ENCODE results near the gene CCT3. TPM values are rescaled to one million over a fixed set of nuclear protein-coding genes. Genes with fewer than 3 reads are reported as not detected.

Gene CCT3
- total RNA-seq, 1 experiment from 2014 or later, result 619 TPM

GRCh38 chr1:156291226-156292061 is 46.6 kb downstream of the CCT3 start:
- no TSS peak for BruUV-seq (replicated peaks)
- TF ChIP-seq ZNF274 (IDR thresholded peaks at IDR 0.05; ENCODE audit: low read depth, low read length) (no peak), SP1 (IDR thresholded peaks at IDR 0.05; ENCODE audit: low read depth) (no peak), RAD21 (IDR thresholded peaks at IDR 0.05; ENCODE audit: low read depth) (no peak), JUND (IDR thresholded peaks at IDR 0.05) (no peak), ELF1 (IDR thresholded peaks at IDR 0.05; ENCODE audit: borderline replicate concordance, low read depth) (no peak), EGR1 (IDR thresholded peaks at IDR 0.05; ENCODE audit: low read depth) (no peak), SRF (IDR thresholded peaks at IDR 0.05; ENCODE audit: low read depth) (no peak), CBX3 (IDR thresholded peaks at IDR 0.05; ENCODE audit: low read depth) (no peak), YY1 (IDR thresholded peaks at IDR 0.05; ENCODE audit: extremely low read depth, insufficient replicate concordance, low read depth, low read length) (no peak), EZH2 (IDR thresholded peaks at IDR 0.05) (no peak), REST (IDR thresholded peaks at IDR 0.05; ENCODE audit: low read depth) (no peak), CTCF (IDR thresholded peaks at IDR 0.05 in 2 of 3, conservative IDR thresholded peaks at IDR 0.05 in 1 of 3; ENCODE audit: borderline replicate concordance in 1 of 3, insufficient read depth in 1 of 3, low read depth in 2 of 3, low read length in 2 of 3) (no peak), CEBPB (IDR thresholded peaks at IDR 0.05; ENCODE audit: low read depth) (no peak), POLR2A (IDR thresholded peaks at IDR 0.05; ENCODE audit: borderline replicate concordance, extremely low read depth, insufficient read depth, insufficient read length) (no peak), SIN3A (IDR thresholded peaks at IDR 0.05; ENCODE audit: low read depth) (no peak), POLR2AphosphoS5 (IDR thresholded peaks at IDR 0.05; ENCODE audit: low read depth, low read length) (no peak), EZH2phosphoT487 (IDR thresholded peaks at IDR 0.05; ENCODE audit: borderline replicate concordance) (no peak), FOSL1 (IDR thresholded peaks at IDR 0.05; ENCODE audit: low read depth) (no peak), MAX (IDR thresholded peaks at IDR 0.05) (no peak)
- TF ChIP-seq, protein P1, sequence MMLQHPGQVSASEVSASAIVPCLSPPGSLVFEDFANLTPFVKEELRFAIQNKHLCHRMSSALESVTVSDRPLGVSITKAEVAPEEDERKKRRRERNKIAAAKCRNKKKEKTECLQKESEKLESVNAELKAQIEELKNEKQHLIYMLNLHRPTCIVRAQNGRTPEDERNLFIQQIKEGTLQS (IDR thresholded peaks at IDR 0.05), result no peak
- Histone ChIP-seq H3K27me3 (ENCODE audit: insufficient read depth, low read length) (no peaks in the 10 kb centered on the region), H3K27ac (ENCODE audit: low read depth, low read length) (no peak overlapping the region), H3K9ac (ENCODE audit: low read length) (no peak overlapping the region), H3K9me3 (ENCODE audit: control insufficient read depth in 1 of 2, insufficient read depth in 1 of 2, low read depth in 1 of 2, low read length in 2 of 2) (no peaks in the 10 kb centered on the region), H3K9me2 (ENCODE audit: insufficient read depth) (no peaks in the 10 kb centered on the region), H3K4me2 (ENCODE audit: low read length) (no peak overlapping the region), H2AFZ (ENCODE audit: low read depth, low read length, poor library complexity, severe bottlenecking) (no peak overlapping the region), H3K4me3 (replicated peaks in 1 of 2; ENCODE audit: low read depth in 1 of 2, low read length in 2 of 2) (no peak overlapping the region), H3K36me3 (ENCODE audit: control insufficient read depth in 1 of 2, insufficient read depth in 2 of 2, low read length in 2 of 2) (no peaks in the 10 kb centered on the region; a peak in 1 of 4 replicates), H3K4me1 (ENCODE audit: control insufficient read depth in 1 of 2, insufficient read depth in 2 of 2, low read length in 2 of 2) (peaks cover 4 to 14% of the 10 kb centered on the region in 2 experiments; a peak in 3 of 4 replicates), H3K79me2 (ENCODE audit: insufficient read depth, low read length) (no peaks in the 10 kb centered on the region), H4K20me1 (ENCODE audit: insufficient read depth) (no peaks in the 10 kb centered on the region)
- ATAC-seq, result no peak
- DNase-seq (ENCODE audit: low read depth, low spot score), result no peak
- ChIA-PET RAD21 (ENCODE audit: low non-redundant PET in 1 of 2, low total read pairs in 2 of 2, uncharacterized antibody in 2 of 2, unreplicated experiment in 2 of 2) (no interaction called here), CTCF (no interaction called here), POLR2A (no interaction called here)
- intact Hi-C loops (cut with micrococcal nuclease), result no loop called here

Measured in HCT116 (cell line).